Mucosa of rectum (tissue), 2 donors: ENCODE data around the gene CDYL.

Experiments
- H3K27ac ChIP-seq, 2 donors: one replicate each; pipeline ENCODE4 v1.7.0; 2013; ENCODE audit warnings: inconsistent platforms in 2 of 2, low read depth in 2 of 2, low read length in 2 of 2
- H3K27me3 ChIP-seq, 2 donors: one replicate each; pipeline ENCODE4 v1.7.0; 2013; ENCODE audit warnings: low read length in 2 of 2; ENCODE audit not compliant: control insufficient read depth in 2 of 2, insufficient read depth in 2 of 2
- H3K36me3 ChIP-seq, 2 donors: one replicate each; pipeline ENCODE4 v1.7.0; 2013; ENCODE audit warnings: low read length in 2 of 2; ENCODE audit not compliant: control insufficient read depth in 2 of 2, insufficient read depth in 2 of 2
- H3K4me1 ChIP-seq, 2 donors: one replicate each; pipeline ENCODE4 v1.7.0; 2013; ENCODE audit warnings: low read length in 2 of 2, mild to moderate bottlenecking in 1 of 2; ENCODE audit not compliant: control insufficient read depth in 2 of 2, insufficient read depth in 2 of 2
- H3K4me3 ChIP-seq, 2 donors: one replicate each; pipeline ENCODE4 v1.7.0; 2013; ENCODE audit warnings: low read length in 2 of 2
- H3K9ac ChIP-seq, 2 donors: one replicate each; pipeline ENCODE4 v1.7.0; 2013; ENCODE audit warnings: low read length in 2 of 2, low read depth in 1 of 2, mild to moderate bottlenecking in 1 of 2
- H3K9me3 ChIP-seq, 2 donors: one replicate each; pipeline ENCODE4 v1.7.0; 2013; ENCODE audit warnings: low read length in 2 of 2; ENCODE audit not compliant: control insufficient read depth in 2 of 2
- donor health status: healthy.
- donor health status: Normal muscosa, but diverticular disease.

CDYL gene

GRCh38 chr6:4802312-4802935 lies 26.2 kb downstream of the CDYL start:
- Histone ChIP-seq H3K9ac (no peak overlapping the region), H3K27me3 (no peaks in the 10 kb centered on the region), H3K9me3 (no peaks in the 10 kb centered on the region), H3K36me3 (no peaks in the 10 kb centered on the region), H3K4me3 (no peak overlapping the region), H3K4me1 (peaks cover 11 to 21% of the 10 kb centered on the region in 2 donors), H3K27ac (no peak overlapping the region)

GRCh38 chr6:4803343-4803744 lies 27.1 kb downstream of the CDYL start:
- Histone ChIP-seq H3K36me3 (no peaks in the 10 kb centered on the region), H3K4me1 (peaks cover 11 to 21% of the 10 kb centered on the region in 2 donors), H3K4me3 (no peak overlapping the region), H3K9ac (no peak overlapping the region), H3K27ac (no peak overlapping the region), H3K27me3 (no peaks in the 10 kb centered on the region), H3K9me3 (no peaks in the 10 kb centered on the region)

- Histone ChIP-seq H3K36me3 (no peaks in the 10 kb centered on the region), H3K9ac (no peak overlapping the region), H3K4me3 (no peak overlapping the region), H3K27ac (peak overlapping the region; percentile 46 to 49), H3K9me3 (no peaks in the 10 kb centered on the region), H3K27me3 (no peaks in the 10 kb centered on the region), H3K4me1 (peaks cover 11 to 21% of the 10 kb centered on the region in 2 donors)
Observed at GRCh38 chr6:4804095-4804494, 27.9 kb downstream of the CDYL start.

- Histone ChIP-seq H3K4me3 (no peak overlapping the region), H3K9me3 (no peaks in the 10 kb centered on the region), H3K36me3 (no peaks in the 10 kb centered on the region), H3K27ac (no peak overlapping the region), H3K9ac (no peak overlapping the region), H3K27me3 (no peaks in the 10 kb centered on the region), H3K4me1 (peaks cover 14 to 25% of the 10 kb centered on the region in 2 donors)
Observed at GRCh38 chr6:4805553-4806336, 29.5 kb downstream of the CDYL start.

GRCh38 chr6:4806337-4806725 lies 30.1 kb downstream of the CDYL start:
- Histone ChIP-seq H3K36me3 (no peaks in the 10 kb centered on the region), H3K27ac (no peak overlapping the region), H3K9me3 (no peaks in the 10 kb centered on the region), H3K4me1 (peaks cover 15 to 29% of the 10 kb centered on the region in 2 donors), H3K27me3 (no peaks in the 10 kb centered on the region), H3K9ac (no peak overlapping the region), H3K4me3 (no peak overlapping the region)

GRCh38 chr6:4806791-4807190 lies 30.6 kb downstream of the CDYL start:
- no peak overlapping the region for H3K4me3 ChIP-seq
- no peaks in the 10 kb centered on the region for H3K27me3 ChIP-seq
- no peaks in the 10 kb centered on the region for H3K9me3 ChIP-seq
- no peak overlapping the region for H3K27ac ChIP-seq
- no peaks in the 10 kb centered on the region for H3K36me3 ChIP-seq
- no peak overlapping the region for H3K9ac ChIP-seq
- peaks cover 15 to 25% of the 10 kb centered on the region in 2 donors for H3K4me1 ChIP-seq

GRCh38 chr6:4808396-4808795 lies 32.2 kb downstream of the CDYL start:
- Histone ChIP-seq H3K9ac (no peak overlapping the region), H3K9me3 (no peaks in the 10 kb centered on the region), H3K36me3 (no peaks in the 10 kb centered on the region), H3K27me3 (no peaks in the 10 kb centered on the region), H3K4me1 (peaks cover 9 to 22% of the 10 kb centered on the region in 2 donors), H3K27ac (no peak overlapping the region), H3K4me3 (no peak overlapping the region)

- Histone ChIP-seq H3K4me1 (peaks cover 10 to 25% of the 10 kb centered on the region in 2 donors), H3K9ac (no peak overlapping the region), H3K27ac (peak overlapping the region in 1 of 2 donors; percentile 29), H3K36me3 (no peaks in the 10 kb centered on the region), H3K4me3 (no peak overlapping the region), H3K9me3 (no peaks in the 10 kb centered on the region), H3K27me3 (no peaks in the 10 kb centered on the region)
Observed at GRCh38 chr6:4809999-4810918, 34.1 kb downstream of the CDYL start.

- Histone ChIP-seq H3K9ac (no peak overlapping the region), H3K9me3 (no peaks in the 10 kb centered on the region), H3K4me1 (peaks cover 7 to 20% of the 10 kb centered on the region in 2 donors), H3K36me3 (no peaks in the 10 kb centered on the region), H3K27me3 (no peaks in the 10 kb centered on the region), H3K4me3 (no peak overlapping the region), H3K27ac (no peak overlapping the region)
Observed at GRCh38 chr6:4812068-4812467, 35.9 kb downstream of the CDYL start.

GRCh38 chr6:4813055-4813454 lies 36.9 kb downstream of the CDYL start:
- peaks cover 7 to 20% of the 10 kb centered on the region in 2 donors for H3K4me1 ChIP-seq
- H3K4me3 ChIP-seq = no peak overlapping the region
- no peaks in the 10 kb centered on the region for H3K36me3 ChIP-seq
- no peaks in the 10 kb centered on the region for H3K9me3 ChIP-seq
- H3K27ac ChIP-seq = no peak overlapping the region
- no peaks in the 10 kb centered on the region for H3K27me3 ChIP-seq
- no peak overlapping the region for H3K9ac ChIP-seq
